Neural progenitor cell (in vitro differentiated cells): ENCODE results near the gene MTMR11. TPM values are rescaled to one million over a fixed set of nuclear protein-coding genes. Genes with fewer than 3 reads are reported as not detected.
A peak's percentile ranks its signal among the peaks of the same experiment; 100 is the strongest.

ENCODE experiments used
- DNase-seq: peaks from one replicate; pipeline ENCODE4 v3.0.0-alpha.2; 2016; ENCODE audit warnings: low spot score
- H2AFZ ChIP-seq: fragments of 200-600 bp; sonication (generic); replicated peaks from 2 replicates; pipeline ENCODE4 v1.6.1; 2016; ENCODE audit warnings: antibody characterized with exemption
- H3F3A ChIP-seq: fragments of 200-600 bp; sonication (generic); 2 replicates; pipeline ENCODE4 v1.6.1; 2016; ENCODE audit warnings: antibody characterized with exemption, low read depth
- H3K27ac ChIP-seq: fragments of 200-600 bp; sonication (generic); 2 replicates; pipeline ENCODE4 v1.5.1; 2016; ENCODE audit warnings: mild to moderate bottlenecking
- H3K27me3 ChIP-seq: fragments of 200-600 bp; sonication (generic); 2 replicates; pipeline ENCODE4 v1.6.1; 2016; ENCODE audit warnings: mild to moderate bottlenecking, moderate library complexity
- H3K36me3 ChIP-seq: fragments of 200-600 bp; sonication (generic); 2 replicates; pipeline ENCODE4 v1.5.1; 2016
- H3K4me1 ChIP-seq: fragments of 200-600 bp; sonication (generic); 2 replicates; pipeline ENCODE4 v1.6.1; 2016; ENCODE audit warnings: mixed run types
- H3K4me2 ChIP-seq: fragments of 200-600 bp; sonication (generic); 2 replicates; pipeline ENCODE4 v1.6.1; 2016
- H3K4me3 ChIP-seq: fragments of 200-600 bp; sonication (generic); 2 replicates; pipeline ENCODE4 v1.5.1; 2016
- H3K79me2 ChIP-seq: fragments of 200-600 bp; sonication (generic); 2 replicates; pipeline ENCODE4 v1.6.1; 2016; ENCODE audit warnings: low read depth
- H3K9ac ChIP-seq: fragments of 200-600 bp; sonication (generic); 2 replicates; pipeline ENCODE4 v1.6.1; 2016
- H3K9me3 ChIP-seq: fragments of 200-600 bp; sonication (generic); 2 replicates; pipeline ENCODE4 v1.5.1; 2016; ENCODE audit warnings: low read depth
- H4K20me1 ChIP-seq: fragments of 200-600 bp; sonication (generic); 2 replicates; pipeline ENCODE4 v1.6.1; 2016; ENCODE audit warnings: low read depth
- H3K27ac Mint-ChIP-seq: 3 replicates; pipeline ENCODE4 v1.8.0; 2021; ENCODE audit warnings: mixed read lengths
- H3K27me3 Mint-ChIP-seq: 2 replicates; pipeline ENCODE4 v1.8.0; 2022; ENCODE audit warnings: low read depth, mild to moderate bottlenecking, inconsistent platforms, moderate library complexity, mixed read lengths; ENCODE audit not compliant: insufficient read depth
- H3K36me3 Mint-ChIP-seq: 3 replicates; pipeline ENCODE4 v1.8.0; 2021; ENCODE audit warnings: mixed read lengths
- H3K4me1 Mint-ChIP-seq: 3 replicates; pipeline ENCODE4 v1.8.0; 2021; ENCODE audit warnings: mixed read lengths
- H3K4me3 Mint-ChIP-seq: 3 replicates; pipeline ENCODE4 v1.8.0; 2021; ENCODE audit warnings: mild to moderate bottlenecking, moderate library complexity, mixed read lengths
- H3K9me3 Mint-ChIP-seq: 3 replicates; pipeline ENCODE4 v1.8.0; 2020; ENCODE audit warnings: mixed read lengths
- EZH2 ChIP-seq: fragments of 200-600 bp; sonication (generic); IDR thresholded peaks from 2 replicates; pipeline ENCODE4 v1.6.1; 2017; ENCODE audit warnings: antibody characterized with exemption, mild to moderate bottlenecking, moderate library complexity
- EZH2phosphoT487 ChIP-seq: fragments of 200-600 bp; sonication (generic); IDR thresholded peaks from 2 replicates; pipeline ENCODE4 v1.6.1; 2017; ENCODE audit warnings: antibody characterized with exemption
- total RNA-seq: library from RNA; depleted of rRNA; stranded (reverse); fragments of >200 nt; gene quantifications from 2 replicates; pipeline ENCODE4 v1.2.3, GENCODE V29; 2015; ENCODE audit warnings: low replicate concordance
- TF ChIP-seq, protein P1 (sequence below): fragments of 200-600 bp; sonication (generic); IDR thresholded peaks from 2 replicates; pipeline ENCODE4 v1.5.1; 2017; ENCODE audit warnings: antibody characterized with exemption, mild to moderate bottlenecking

The MTMR11 gene
- total RNA-seq, 1 donor from 2014 or later = 11.3 TPM

DNA sequence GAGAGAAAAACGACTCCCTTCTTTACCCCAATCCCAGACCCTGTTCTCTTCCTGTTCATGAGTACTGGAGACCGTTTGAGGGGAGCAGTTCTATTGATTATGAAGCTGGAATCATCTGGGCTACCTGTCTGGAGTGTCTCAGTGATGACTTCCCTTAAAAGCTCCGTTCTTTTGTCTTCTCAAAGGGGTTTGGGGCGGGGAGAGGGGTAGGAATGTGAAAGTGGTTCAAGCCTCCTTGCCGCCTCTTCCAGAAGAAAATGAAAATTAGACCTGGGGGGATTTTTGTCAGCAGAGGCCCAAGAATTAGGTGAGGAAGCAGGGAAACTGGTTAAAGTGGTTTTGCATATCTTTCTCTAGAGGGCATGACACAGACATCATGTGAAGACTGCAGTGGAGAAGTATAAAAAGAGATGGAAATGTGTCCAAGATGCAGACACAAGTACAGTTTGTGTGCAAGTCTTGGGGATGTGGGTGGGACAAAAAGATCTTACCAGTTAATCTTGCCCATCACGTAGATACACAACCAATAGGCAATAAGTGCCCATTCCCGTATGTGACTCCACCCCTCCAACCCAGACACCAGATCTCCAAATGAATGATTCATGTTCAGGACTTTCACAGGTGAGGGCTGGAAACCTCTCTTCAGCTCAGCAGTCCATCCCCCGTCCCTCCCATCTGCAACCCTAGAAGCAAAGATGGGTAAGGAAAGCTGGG is 470 bp upstream of the MTMR11 start:
- H3K4me2 ChIP-seq = peak overlapping the region; percentile 73
- H3K9ac ChIP-seq = no peak overlapping the region

DNA sequence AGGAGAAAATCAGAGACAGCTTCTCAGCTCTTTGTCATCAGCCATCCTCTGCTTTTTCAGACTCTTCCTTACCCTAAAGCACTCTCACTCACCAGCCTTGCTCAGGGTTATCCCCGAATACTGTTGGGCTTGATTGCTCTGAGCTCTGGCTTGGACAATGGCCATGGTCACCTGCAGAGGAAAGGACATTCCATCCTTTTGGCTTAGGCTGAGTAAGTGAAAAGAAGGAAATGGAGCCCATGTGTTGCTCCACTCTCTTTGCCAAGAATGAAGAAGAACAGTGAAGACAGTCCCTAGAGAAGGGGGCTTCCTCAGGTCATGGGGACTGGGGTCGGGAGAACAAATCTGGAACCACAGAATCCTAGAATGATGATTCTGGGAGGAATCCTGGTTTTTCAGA is 2.3 kb downstream of the MTMR11 start:
- H3K36me3 Mint-ChIP-seq = peaks cover 9% of the 10 kb centered on the region

More for the DNA sequence above, 470 bp upstream of the MTMR11 start:
- DNase-seq = no peak
- Histone ChIP-seq H3K27ac (no peak overlapping the region), H2AFZ (peak overlapping the region; percentile 86), H3K36me3 (no peaks in the 10 kb centered on the region), H3K9me3 (no peaks in the 10 kb centered on the region), H3K4me3 (peak overlapping the region; percentile 38), H3F3A (peaks cover 1% of the 10 kb centered on the region), H3K4me1 (peaks cover 19% of the 10 kb centered on the region), H3K79me2 (no peaks in the 10 kb centered on the region), H4K20me1 (no peaks in the 10 kb centered on the region), H3K27me3 (no peaks in the 10 kb centered on the region)
- peaks cover 49% of the 10 kb centered on the region for H3K4me1 Mint-ChIP-seq
- H3K4me3 Mint-ChIP-seq = peak overlapping the region; percentile 87
- TF ChIP-seq EZH2phosphoT487 (no peak), EZH2 (no peak)
- TF ChIP-seq, protein P1, sequence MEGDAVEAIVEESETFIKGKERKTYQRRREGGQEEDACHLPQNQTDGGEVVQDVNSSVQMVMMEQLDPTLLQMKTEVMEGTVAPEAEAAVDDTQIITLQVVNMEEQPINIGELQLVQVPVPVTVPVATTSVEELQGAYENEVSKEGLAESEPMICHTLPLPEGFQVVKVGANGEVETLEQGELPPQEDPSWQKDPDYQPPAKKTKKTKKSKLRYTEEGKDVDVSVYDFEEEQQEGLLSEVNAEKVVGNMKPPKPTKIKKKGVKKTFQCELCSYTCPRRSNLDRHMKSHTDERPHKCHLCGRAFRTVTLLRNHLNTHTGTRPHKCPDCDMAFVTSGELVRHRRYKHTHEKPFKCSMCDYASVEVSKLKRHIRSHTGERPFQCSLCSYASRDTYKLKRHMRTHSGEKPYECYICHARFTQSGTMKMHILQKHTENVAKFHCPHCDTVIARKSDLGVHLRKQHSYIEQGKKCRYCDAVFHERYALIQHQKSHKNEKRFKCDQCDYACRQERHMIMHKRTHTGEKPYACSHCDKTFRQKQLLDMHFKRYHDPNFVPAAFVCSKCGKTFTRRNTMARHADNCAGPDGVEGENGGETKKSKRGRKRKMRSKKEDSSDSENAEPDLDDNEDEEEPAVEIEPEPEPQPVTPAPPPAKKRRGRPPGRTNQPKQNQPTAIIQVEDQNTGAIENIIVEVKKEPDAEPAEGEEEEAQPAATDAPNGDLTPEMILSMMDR = no peak
- H3K27ac Mint-ChIP-seq = peak overlapping the region; percentile 40
- peaks cover 4% of the 10 kb centered on the region for H3K27me3 Mint-ChIP-seq
- H3K9me3 Mint-ChIP-seq = no peaks in the 10 kb centered on the region
- H3K36me3 Mint-ChIP-seq = peaks cover 3% of the 10 kb centered on the region

DNA sequence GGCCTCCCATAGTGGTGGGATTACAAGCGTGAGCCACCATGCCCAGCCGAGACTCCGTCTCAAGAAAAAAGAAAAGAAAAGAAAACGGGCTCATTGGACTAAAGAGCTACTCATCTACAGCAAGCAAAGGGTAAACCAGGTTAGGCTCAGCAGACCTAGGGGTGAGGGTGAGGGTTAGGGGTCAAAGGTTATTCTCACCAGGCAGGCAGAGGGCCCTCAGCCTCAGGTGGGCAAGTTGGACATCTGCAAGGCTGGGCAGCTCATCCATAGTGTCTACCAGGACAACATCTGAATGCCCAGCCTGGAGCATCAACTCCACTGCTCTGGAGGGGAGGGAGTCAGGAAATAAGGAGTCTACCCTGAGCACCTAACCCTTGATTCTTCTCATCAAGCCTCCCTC is 3.5 kb downstream of the MTMR11 start:
- H3K36me3 ChIP-seq = no peaks in the 10 kb centered on the region
- no peaks in the 10 kb centered on the region for H4K20me1 ChIP-seq
- TF ChIP-seq EZH2phosphoT487 (no peak), EZH2 (no peak)
- TF ChIP-seq, protein P1 = no peak
- no peak overlapping the region for H3K4me2 ChIP-seq
- H3K4me3 Mint-ChIP-seq = peak overlapping the region; percentile 51
- H3K27me3 ChIP-seq = no peaks in the 10 kb centered on the region
- no peaks in the 10 kb centered on the region for H3K9me3 Mint-ChIP-seq
- H3K9me3 ChIP-seq = no peaks in the 10 kb centered on the region
- no peak overlapping the region for H3K27ac ChIP-seq
- no peak overlapping the region for H3K4me3 ChIP-seq
- peak overlapping the region; percentile 27 for H3K27ac Mint-ChIP-seq
- H3K4me1 ChIP-seq = peaks cover 16% of the 10 kb centered on the region
- peaks cover 38% of the 10 kb centered on the region for H3K4me1 Mint-ChIP-seq
- no peak overlapping the region for H2AFZ ChIP-seq
- H3K27me3 Mint-ChIP-seq = peaks cover 4% of the 10 kb centered on the region
- DNase-seq = no peak
- H3F3A ChIP-seq = peaks cover 3% of the 10 kb centered on the region
- H3K79me2 ChIP-seq = no peaks in the 10 kb centered on the region
- no peak overlapping the region for H3K9ac ChIP-seq
- peaks cover 9% of the 10 kb centered on the region for H3K36me3 Mint-ChIP-seq

More for the DNA sequence above, 2.3 kb downstream of the MTMR11 start:
- peaks cover 15% of the 10 kb centered on the region for H3K4me1 ChIP-seq
- DNase-seq = no peak
- H3F3A ChIP-seq = no peaks in the 10 kb centered on the region
- no peak overlapping the region for H3K27ac Mint-ChIP-seq
- no peaks in the 10 kb centered on the region for H3K9me3 Mint-ChIP-seq
- H3K27me3 Mint-ChIP-seq = peaks cover 4% of the 10 kb centered on the region
- TF ChIP-seq, protein P1 = no peak
- H3K4me1 Mint-ChIP-seq = peaks cover 33% of the 10 kb centered on the region
- H3K9ac ChIP-seq = no peak overlapping the region
- H3K36me3 ChIP-seq = no peaks in the 10 kb centered on the region
- no peaks in the 10 kb centered on the region for H3K27me3 ChIP-seq
- H3K4me3 ChIP-seq = no peak overlapping the region
- H3K4me3 Mint-ChIP-seq = no peak overlapping the region
- H3K79me2 ChIP-seq = no peaks in the 10 kb centered on the region
- H2AFZ ChIP-seq = no peak overlapping the region
- no peak overlapping the region for H3K27ac ChIP-seq
- H4K20me1 ChIP-seq = no peaks in the 10 kb centered on the region
- no peaks in the 10 kb centered on the region for H3K9me3 ChIP-seq
- no peak overlapping the region for H3K4me2 ChIP-seq
